Kidney tubule cell (primary cell): Measurements from ENCODE around the gene LRRC26.
"Not testable (repeated sequence)": the region's sequence is repeated elsewhere in the genome, so short reads cannot be mapped to it uniquely, and the experiment has no call there.

Experiments used
- DNase-seq: peaks from one replicate; pipeline ENCODE4 v3.0.0-alpha.2; 2018; ENCODE audit warnings: low spot score

The LRRC26 gene

GRCh38 chr9:137135154-137135553 lies 34.7 kb downstream of the LRRC26 start:
- DNase-seq, result not testable (repeated sequence)

- DNase-seq, result no peak
Measured at GRCh38 chr9:137134191-137134590, 35.7 kb downstream of the LRRC26 start.

GRCh38 chr9:137130176-137130755 lies 39.6 kb downstream of the LRRC26 start:
- no peak for DNase-seq

- peak; percentile 94 for DNase-seq
Measured at GRCh38 chr9:137129456-137130175, 40.2 kb downstream of the LRRC26 start.

GRCh38 chr9:137128862-137129455 lies 40.9 kb downstream of the LRRC26 start:
- DNase-seq, result peak; percentile 46

GRCh38 chr9:137128158-137128861 lies 41.5 kb downstream of the LRRC26 start:
- no peak for DNase-seq

GRCh38 chr9:137127301-137128157 lies 42.3 kb downstream of the LRRC26 start:
- DNase-seq, result peak; percentile 26

GRCh38 chr9:137126786-137127185 lies 43.1 kb downstream of the LRRC26 start:
- DNase-seq, result no peak

- peak; percentile 52 for DNase-seq
Measured at GRCh38 chr9:137123952-137124462, 45.8 kb downstream of the LRRC26 start.

- DNase-seq, result no peak
Measured at GRCh38 chr9:137123468-137123837, 46.4 kb downstream of the LRRC26 start.

- DNase-seq, result not testable (repeated sequence)
Measured at GRCh38 chr9:137122796-137123467, 46.9 kb downstream of the LRRC26 start.

GRCh38 chr9:137121927-137122795 lies 47.7 kb downstream of the LRRC26 start:
- DNase-seq, result peak; percentile 30
